GM19467 (cell line): ENCODE results near the gene IFI16.
A peak's percentile ranks its signal among the peaks of the same experiment; 100 is the strongest.

ENCODE experiments used
- ATAC-seq: cut with Tn5 transposase; IDR thresholded peaks from one replicate; pipeline ENCODE4 v1.9.1; 2021; ENCODE audit warnings: mild to moderate bottlenecking, moderate library complexity; ENCODE audit not compliant: unreplicated experiment

Gene IFI16

GRCh38 chr1:159009704-159010361 is at the start of gene IFI16:
TSS of gene IFI16 (plus strand) at chr1:159009907. CDS start at chr1:159014681, 4,774 bp downstream.
- peak; percentile 54 for ATAC-seq

- no peak for ATAC-seq
Observed at GRCh38 chr1:158961178-158961577, 48.5 kb upstream of the IFI16 start.

- no peak for ATAC-seq
Observed at GRCh38 chr1:158962983-158963382, 46.7 kb upstream of the IFI16 start.

- ATAC-seq: no peak
Observed at GRCh38 chr1:158969166-158969565, 40.5 kb upstream of the IFI16 start.

- no peak for ATAC-seq
Observed at GRCh38 chr1:158969855-158970254, 39.9 kb upstream of the IFI16 start.

GRCh38 chr1:158972841-158973240 is 36.9 kb upstream of the IFI16 start:
- ATAC-seq: no peak

GRCh38 chr1:158976219-158976618 is 33.5 kb upstream of the IFI16 start:
- no peak for ATAC-seq

- no peak for ATAC-seq
Observed at GRCh38 chr1:158978730-158979129, 31.0 kb upstream of the IFI16 start.

- no peak for ATAC-seq
Observed at GRCh38 chr1:158979229-158979628, 30.5 kb upstream of the IFI16 start.

- ATAC-seq: no peak
Observed at GRCh38 chr1:158983235-158983634, 26.5 kb upstream of the IFI16 start.

GRCh38 chr1:158984386-158984785 is 25.3 kb upstream of the IFI16 start:
- ATAC-seq: no peak

GRCh38 chr1:158989424-158989823 is 20.3 kb upstream of the IFI16 start:
- ATAC-seq: no peak

GRCh38 chr1:158992787-158993312 is 16.9 kb upstream of the IFI16 start:
- ATAC-seq: no peak

- no peak for ATAC-seq
Observed at GRCh38 chr1:158996998-158997397, 12.7 kb upstream of the IFI16 start.

- no peak for ATAC-seq
Observed at GRCh38 chr1:158998037-158998780, 11.5 kb upstream of the IFI16 start.

GRCh38 chr1:158998781-158999161 is 10.9 kb upstream of the IFI16 start:
- ATAC-seq: no peak

- no peak for ATAC-seq
Observed at GRCh38 chr1:158999316-159000069, 10.2 kb upstream of the IFI16 start.

GRCh38 chr1:159000070-159000409 is 9.7 kb upstream of the IFI16 start:
- ATAC-seq: no peak

GRCh38 chr1:159000625-159001024 is 9.1 kb upstream of the IFI16 start:
- ATAC-seq: no peak

GRCh38 chr1:159005161-159005560 is 4.5 kb upstream of the IFI16 start:
- no peak for ATAC-seq

- ATAC-seq: no peak
Observed at GRCh38 chr1:159005676-159006075, 4.0 kb upstream of the IFI16 start.
